WERI-Rb-1 (cell line): ENCODE results near the gene STH.

Experiments
- DNase-seq: peaks from one replicate; pipeline ENCODE4 v3.0.0-alpha.2; 2020
- H3K27ac ChIP-seq: fragments of 250-450 bp; sonication (Bioruptor Pico); 2 replicates; pipeline ENCODE4 v1.5.1; 2020; ENCODE audit warnings: mild to moderate bottlenecking, moderate library complexity
- H3K27me3 ChIP-seq: fragments of 250-450 bp; sonication (Bioruptor Pico); 2 replicates; pipeline ENCODE4 v1.5.1; 2021; ENCODE audit warnings: mild to moderate bottlenecking, low read depth, moderate library complexity; ENCODE audit not compliant: insufficient read depth, severe bottlenecking
- H3K36me3 ChIP-seq: fragments of 250-450 bp; sonication (Bioruptor Pico); 2 replicates; pipeline ENCODE4 v1.5.1; 2020; ENCODE audit warnings: mild to moderate bottlenecking, moderate library complexity
- H3K4me3 ChIP-seq: 2 replicates; pipeline ENCODE4 v1.5.1; 2011; ENCODE audit warnings: low read depth, mild to moderate bottlenecking, control low read depth, low read length
- H3K9me3 ChIP-seq: fragments of 250-450 bp; sonication (Bioruptor Pico); 2 replicates; pipeline ENCODE4 v1.5.1; 2021; ENCODE audit warnings: mild to moderate bottlenecking, moderate library complexity; ENCODE audit not compliant: severe bottlenecking
- CTCF ChIP-seq: IDR thresholded peaks from 2 replicates; pipeline ENCODE4 v1.5.1; 2011; ENCODE audit warnings: low read depth, mild to moderate bottlenecking, control low read depth, inconsistent platforms, low read length

STH gene

GRCh38 chr17:46009681-46010596 is 10.9 kb downstream of the STH start:
- no peaks in the 10 kb centered on the region for H3K9me3 ChIP-seq
- TF ChIP-seq CTCF, result no peak
- H3K36me3 ChIP-seq, result no peaks in the 10 kb centered on the region
- DNase-seq, result no peak
- H3K27ac ChIP-seq, result no peak overlapping the region
- no peak overlapping the region for H3K4me3 ChIP-seq
- no peaks in the 10 kb centered on the region for H3K27me3 ChIP-seq

GRCh38 chr17:46010597-46011186 is 11.6 kb downstream of the STH start:
- peak; percentile 75 for DNase-seq
- no peak overlapping the region for H3K27ac ChIP-seq
- no peak overlapping the region for H3K4me3 ChIP-seq
- no peaks in the 10 kb centered on the region for H3K9me3 ChIP-seq
- no peaks in the 10 kb centered on the region for H3K27me3 ChIP-seq
- TF ChIP-seq CTCF, result peak; percentile 86
- H3K36me3 ChIP-seq, result no peaks in the 10 kb centered on the region

GRCh38 chr17:46011711-46012505 is 12.9 kb downstream of the STH start:
- no peak for TF ChIP-seq CTCF
- H3K36me3 ChIP-seq, result no peaks in the 10 kb centered on the region

GRCh38 chr17:46012506-46013079 is 13.5 kb downstream of the STH start:
- no peak for TF ChIP-seq CTCF
- Histone ChIP-seq H3K4me3 (no peak overlapping the region), H3K27me3 (no peaks in the 10 kb centered on the region), H3K9me3 (no peaks in the 10 kb centered on the region), H3K27ac (no peak overlapping the region), H3K36me3 (no peaks in the 10 kb centered on the region)
- no peak for DNase-seq

More at GRCh38 chr17:46011711-46012505, 12.9 kb downstream of the STH start:
- Histone ChIP-seq H3K27me3 (no peaks in the 10 kb centered on the region), H3K27ac (no peak overlapping the region), H3K9me3 (no peaks in the 10 kb centered on the region), H3K4me3 (no peak overlapping the region)
- DNase-seq, result no peak

GRCh38 chr17:46013127-46013501 is 14.1 kb downstream of the STH start:
- TF ChIP-seq CTCF, result no peak
- Histone ChIP-seq H3K4me3 (no peak overlapping the region), H3K27ac (no peak overlapping the region), H3K27me3 (no peaks in the 10 kb centered on the region), H3K36me3 (no peaks in the 10 kb centered on the region), H3K9me3 (no peaks in the 10 kb centered on the region)
- no peak for DNase-seq
